ENCODE data around the gene INS. TPM values are rescaled to one million over a fixed set of nuclear protein-coding genes. Genes with fewer than 3 reads are reported as not detected.

INS gene
- polyA plus RNA-seq, 2 of the 4 experiments (the other 2 are of a cell fraction): not detected

DNA sequence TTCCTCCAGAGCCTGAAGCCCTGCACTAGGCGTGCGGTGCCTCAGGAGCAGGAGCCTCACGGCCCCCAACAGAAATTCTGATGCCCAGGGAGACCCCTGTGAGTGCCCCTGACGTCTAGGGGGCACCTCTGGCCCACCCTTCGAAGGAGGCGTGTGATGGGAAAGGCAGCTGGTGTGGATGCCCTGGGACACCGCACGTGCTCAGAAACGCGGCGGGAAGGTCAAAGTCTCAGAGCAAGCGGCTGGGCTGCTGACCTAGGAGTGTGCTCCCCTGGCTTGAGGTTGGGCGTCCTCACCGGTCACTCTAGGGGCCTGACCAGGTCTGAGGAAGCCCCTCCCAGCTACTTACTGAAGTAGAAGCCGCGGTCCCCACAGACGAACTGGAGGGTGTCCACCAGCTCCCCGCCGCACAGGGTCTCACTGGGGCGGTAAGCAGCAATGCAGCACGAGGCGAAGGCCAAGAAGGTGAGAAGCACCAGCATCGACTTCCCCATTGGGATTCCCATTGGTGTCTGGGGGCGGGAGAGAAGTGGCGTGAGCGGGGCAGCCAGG, 25.9 kb downstream of the INS start:
- Histone ChIP-seq H3K27ac (no peak overlapping the region), H3K9me3 (no peaks in the 10 kb centered on the region), H3K4me2 (no peak overlapping the region), H3K4me3 (no peak overlapping the region), H3K4me1 (peaks cover 14% of the 10 kb centered on the region)
- 86% methylated on average over 23 of the region's 26 CpGs for WGBS (ENCODE audit: missing lambda C conversion rate)
- ChIA-PET CTCF (interaction anchor here (2.5 to 12.1 kb wide), 2 partner anchors 15 to 98 kb away, joined by 14 to 152 read pairs; no protein-coding TSS in a partner anchor), POLR2A (no interaction called here)
- ATAC-seq (no peak), DNase-seq (ENCODE audit: low read depth in 1 of 2, low spot score in 1 of 2) (no peak), FAIRE-seq (no peak)
- TF ChIP-seq NFE2L2 (conservative IDR thresholded peaks at IDR 0.05; ENCODE audit: low read length): no peak
- TF ChIP-seq, protein P1, sequence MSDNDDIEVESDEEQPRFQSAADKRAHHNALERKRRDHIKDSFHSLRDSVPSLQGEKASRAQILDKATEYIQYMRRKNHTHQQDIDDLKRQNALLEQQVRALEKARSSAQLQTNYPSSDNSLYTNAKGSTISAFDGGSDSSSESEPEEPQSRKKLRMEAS (IDR thresholded peaks at IDR 0.05): no peak
- TF ChIP-seq TFCP2L1 (CRISPR knock-in tag; IDR thresholded peaks at IDR 0.05): no peak
- no peak for TF ChIP-seq TP53 (CRISPR knock-in tag; IDR thresholded peaks at IDR 0.05)
- no peak for TF ChIP-seq HDAC2 (IDR thresholded peaks at IDR 0.05)
- TF ChIP-seq FOSL2 (IDR thresholded peaks at IDR 0.05): no peak
- TF ChIP-seq FOSL2 (CRISPR knock-in tag; IDR thresholded peaks at IDR 0.05): no peak
- TF ChIP-seq, protein P2, sequence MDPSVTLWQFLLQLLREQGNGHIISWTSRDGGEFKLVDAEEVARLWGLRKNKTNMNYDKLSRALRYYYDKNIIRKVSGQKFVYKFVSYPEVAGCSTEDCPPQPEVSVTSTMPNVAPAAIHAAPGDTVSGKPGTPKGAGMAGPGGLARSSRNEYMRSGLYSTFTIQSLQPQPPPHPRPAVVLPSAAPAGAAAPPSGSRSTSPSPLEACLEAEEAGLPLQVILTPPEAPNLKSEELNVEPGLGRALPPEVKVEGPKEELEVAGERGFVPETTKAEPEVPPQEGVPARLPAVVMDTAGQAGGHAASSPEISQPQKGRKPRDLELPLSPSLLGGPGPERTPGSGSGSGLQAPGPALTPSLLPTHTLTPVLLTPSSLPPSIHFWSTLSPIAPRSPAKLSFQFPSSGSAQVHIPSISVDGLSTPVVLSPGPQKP (IDR thresholded peaks at IDR 0.05; ENCODE audit: low read depth, low read length): no peak
- no peak for TF ChIP-seq EHF (CRISPR knock-in tag; IDR thresholded peaks at IDR 0.05)
- TF ChIP-seq HOXB13 (CRISPR knock-in tag; IDR thresholded peaks at IDR 0.05; ENCODE audit: low read depth): no peak
- TF ChIP-seq KDM1A (IDR thresholded peaks at IDR 0.05; ENCODE audit: low read depth): no peak
- no peak for TF ChIP-seq ESRRA (IDR thresholded peaks at IDR 0.05; ENCODE audit: borderline replicate concordance, low read length)
- TF ChIP-seq HEYL (CRISPR knock-in tag; IDR thresholded peaks at IDR 0.05): no peak
- TF ChIP-seq HOXB5 (CRISPR knock-in tag; IDR thresholded peaks at IDR 0.05): no peak
- TF ChIP-seq RARB (CRISPR knock-in tag; IDR thresholded peaks at IDR 0.05): no peak
- no peak for TF ChIP-seq ZNF302 (CRISPR knock-in tag; IDR thresholded peaks at IDR 0.05)

DNA sequence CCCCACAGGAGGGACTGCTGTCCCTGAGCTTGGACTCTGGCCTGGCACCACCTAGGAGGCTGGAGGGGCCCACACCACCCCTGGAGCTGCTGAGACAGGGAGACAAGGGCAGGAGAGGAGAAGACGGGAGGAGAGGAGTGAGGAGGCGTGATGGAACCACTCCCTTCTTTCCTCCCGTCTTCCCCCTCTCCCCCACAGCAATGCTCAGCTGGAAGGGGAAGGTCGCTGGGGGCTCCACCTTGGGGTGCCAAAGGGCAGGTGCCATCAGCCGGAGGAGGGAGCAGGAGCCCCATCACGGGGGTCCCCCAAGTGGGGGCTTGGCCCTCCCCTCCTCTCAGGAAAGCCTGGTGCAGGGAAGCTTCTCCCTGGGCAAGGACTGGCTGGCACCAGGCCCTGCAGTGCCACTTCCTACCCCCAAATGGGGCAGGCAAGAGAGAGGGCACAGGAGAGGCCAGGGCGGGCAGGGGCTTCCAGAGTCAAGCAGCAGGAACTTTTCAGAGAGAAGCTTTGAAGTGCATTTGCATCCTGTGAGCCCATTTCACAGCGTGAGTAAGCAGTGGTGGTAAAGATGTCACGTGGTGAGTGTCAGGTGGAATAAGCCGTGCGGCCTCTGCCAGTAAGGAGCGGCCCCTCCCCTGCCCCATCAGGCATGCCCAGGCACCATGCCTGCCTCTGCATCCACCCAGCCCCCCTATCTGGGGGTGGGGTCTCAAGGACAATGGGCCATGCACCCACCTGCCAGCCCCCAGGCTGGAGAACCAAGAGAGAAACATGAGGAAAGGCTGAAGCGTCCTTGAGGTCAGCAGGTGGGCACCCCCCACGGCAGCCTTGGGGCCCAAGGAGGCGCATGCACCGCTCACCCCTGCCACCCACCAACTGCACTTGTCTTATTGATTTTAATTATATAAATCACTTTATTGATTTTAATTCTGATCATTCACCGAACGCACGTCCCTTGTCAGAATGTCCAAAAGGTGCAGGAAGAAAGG, 26.7 kb downstream of the INS start:
- no peaks in the 10 kb centered on the region for H3K9me3 ChIP-seq
- H3K4me3 ChIP-seq: no peak overlapping the region
- POLR2A ChIA-PET: no interaction called here
- peaks cover 9% of the 10 kb centered on the region for H3K4me1 ChIP-seq
- TF ChIP-seq, protein P3, sequence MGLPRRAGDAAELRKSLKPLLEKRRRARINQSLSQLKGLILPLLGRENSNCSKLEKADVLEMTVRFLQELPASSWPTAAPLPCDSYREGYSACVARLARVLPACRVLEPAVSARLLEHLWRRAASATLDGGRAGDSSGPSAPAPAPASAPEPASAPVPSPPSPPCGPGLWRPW (IDR thresholded peaks at IDR 0.05): no peak
- TF ChIP-seq, protein P4, sequence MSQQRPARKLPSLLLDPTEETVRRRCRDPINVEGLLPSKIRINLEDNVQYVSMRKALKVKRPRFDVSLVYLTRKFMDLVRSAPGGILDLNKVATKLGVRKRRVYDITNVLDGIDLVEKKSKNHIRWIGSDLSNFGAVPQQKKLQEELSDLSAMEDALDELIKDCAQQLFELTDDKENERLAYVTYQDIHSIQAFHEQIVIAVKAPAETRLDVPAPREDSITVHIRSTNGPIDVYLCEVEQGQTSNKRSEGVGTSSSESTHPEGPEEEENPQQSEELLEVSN (IDR thresholded peaks at IDR 0.05; ENCODE audit: borderline replicate concordance, low read depth): no peak
- TF ChIP-seq SMC3 (IDR thresholded peaks at IDR 0.05): no peak
- no peak for TF ChIP-seq KDM1A (IDR thresholded peaks at IDR 0.05; ENCODE audit: low read depth)
- TF ChIP-seq, protein P5, sequence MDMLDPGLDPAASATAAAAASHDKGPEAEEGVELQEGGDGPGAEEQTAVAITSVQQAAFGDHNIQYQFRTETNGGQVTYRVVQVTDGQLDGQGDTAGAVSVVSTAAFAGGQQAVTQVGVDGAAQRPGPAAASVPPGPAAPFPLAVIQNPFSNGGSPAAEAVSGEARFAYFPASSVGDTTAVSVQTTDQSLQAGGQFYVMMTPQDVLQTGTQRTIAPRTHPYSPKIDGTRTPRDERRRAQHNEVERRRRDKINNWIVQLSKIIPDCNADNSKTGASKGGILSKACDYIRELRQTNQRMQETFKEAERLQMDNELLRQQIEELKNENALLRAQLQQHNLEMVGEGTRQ (IDR thresholded peaks at IDR 0.05): no peak
- WGBS (ENCODE audit: missing lambda C conversion rate): 68% methylated on average over 19 of the region's 19 CpGs
- H3K27ac ChIP-seq: no peak overlapping the region
- H3K4me2 ChIP-seq: no peak overlapping the region
- ATAC-seq: no peak
- FAIRE-seq: no peak
- DNase-seq (ENCODE audit: low read depth in 1 of 2, low spot score in 1 of 2): no peak
- CTCF ChIA-PET: interaction anchor here (0.5 to 12.1 kb wide), 6 partner anchors 16 to 587 kb away, joined by 3 to 152 read pairs (median 6); no protein-coding TSS in a partner anchor

Data from A549 (cell line).